NCI-H460 (cell line): ENCODE results near the gene C1orf74. TPM values are rescaled to one million over a fixed set of nuclear protein-coding genes. Genes with fewer than 3 reads are reported as not detected.
A peak's percentile ranks its signal among the peaks of the same experiment; 100 is the strongest.
"Not testable (repeated sequence)": the region's sequence is repeated elsewhere in the genome, so short reads cannot be mapped to it uniquely, and the experiment has no call there.

Source experiments
- DNase-seq: peaks from one replicate; pipeline ENCODE4 v3.0.0-alpha.2; 2016; ENCODE audit warnings: low read depth; ENCODE audit errors: extremely low read depth
- total RNA-seq: library from RNA; depleted of rRNA; stranded (reverse); fragments of >200 nt; shearing (Covaris generic); gene quantifications from 2 replicates; pipeline ENCODE4 v1.2.3, GENCODE V29; 2014

The C1orf74 gene
- total RNA-seq, 1 experiment from 2014 or later = 5.4 TPM

DNA sequence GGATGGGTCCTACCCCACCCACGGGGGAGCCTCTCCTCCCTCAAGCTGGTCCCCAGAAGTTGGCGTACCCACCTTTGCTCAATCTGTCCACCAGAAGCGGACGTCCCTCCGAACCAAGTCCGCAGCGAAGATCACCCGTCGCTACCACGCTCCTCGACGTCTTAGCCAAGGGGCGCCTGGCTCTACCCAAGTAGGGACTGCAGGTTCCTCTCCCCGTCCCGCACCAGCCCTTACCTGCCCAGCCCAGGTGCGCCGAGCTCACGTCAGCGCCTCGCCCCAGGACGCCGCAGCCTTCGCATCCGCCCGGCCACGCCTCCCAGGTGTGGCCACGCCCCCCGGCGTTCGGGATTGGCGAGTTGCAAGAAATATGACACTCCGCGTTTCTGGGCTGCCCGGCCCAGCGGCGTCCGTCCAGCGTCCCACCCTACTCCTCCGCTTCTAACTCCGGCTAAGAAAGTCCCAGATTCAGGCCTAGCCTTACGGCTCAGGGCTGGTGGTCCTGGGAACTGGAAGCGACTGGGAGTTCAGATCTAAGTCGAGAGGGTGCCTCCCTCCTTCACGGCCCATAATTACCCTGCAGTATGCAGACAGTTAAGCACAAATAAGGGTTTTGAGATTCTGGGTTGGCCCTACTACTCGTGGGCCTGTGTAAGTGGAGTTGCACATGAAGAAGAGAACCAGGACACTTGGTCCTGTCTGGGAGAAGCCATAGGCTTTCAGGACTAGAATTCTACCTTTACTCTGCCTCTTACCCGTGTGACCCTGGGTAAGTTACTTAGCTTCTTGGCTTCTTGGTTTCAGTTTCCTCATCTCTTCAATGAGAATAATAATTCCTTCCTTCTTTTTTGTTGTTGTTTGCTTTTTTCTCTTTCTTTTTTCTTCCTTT, 21.8 kb upstream of the C1orf74 start, which contains the start of gene IRF6:
Gene IRF6 (minus strand): TSS at position 268 of the 886 bp plus-strand sequence. CDS start 4,729 bp downstream, outside the sequence.
- peak; percentile 70 for DNase-seq

- DNase-seq = no peak
These were observed 21.0 kb upstream of the C1orf74 start for GRCh38 chr1:209805341-209805781.

GRCh38 chr1:209803568-209803967, 19.2 kb upstream of the C1orf74 start:
- no peak for DNase-seq

DNA sequence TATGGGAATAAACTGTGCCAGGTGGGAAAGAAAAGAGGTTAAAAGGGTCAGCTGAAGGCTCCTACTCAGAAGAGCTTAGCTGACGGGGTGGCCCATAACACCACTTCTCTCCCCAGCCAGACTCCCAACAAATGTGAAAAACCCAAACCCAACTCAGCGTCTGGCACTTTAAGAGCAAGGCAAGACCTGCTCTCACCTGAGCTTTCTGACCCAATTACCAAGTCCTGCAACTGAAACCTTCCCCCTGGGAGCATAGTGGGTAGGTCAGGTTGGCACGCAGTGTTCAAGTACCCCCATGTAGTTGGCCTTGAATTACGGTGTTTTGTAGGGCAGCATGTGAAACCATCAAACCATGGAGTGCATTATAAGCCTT, 18.4 kb upstream of the C1orf74 start:
- no peak for DNase-seq

DNA sequence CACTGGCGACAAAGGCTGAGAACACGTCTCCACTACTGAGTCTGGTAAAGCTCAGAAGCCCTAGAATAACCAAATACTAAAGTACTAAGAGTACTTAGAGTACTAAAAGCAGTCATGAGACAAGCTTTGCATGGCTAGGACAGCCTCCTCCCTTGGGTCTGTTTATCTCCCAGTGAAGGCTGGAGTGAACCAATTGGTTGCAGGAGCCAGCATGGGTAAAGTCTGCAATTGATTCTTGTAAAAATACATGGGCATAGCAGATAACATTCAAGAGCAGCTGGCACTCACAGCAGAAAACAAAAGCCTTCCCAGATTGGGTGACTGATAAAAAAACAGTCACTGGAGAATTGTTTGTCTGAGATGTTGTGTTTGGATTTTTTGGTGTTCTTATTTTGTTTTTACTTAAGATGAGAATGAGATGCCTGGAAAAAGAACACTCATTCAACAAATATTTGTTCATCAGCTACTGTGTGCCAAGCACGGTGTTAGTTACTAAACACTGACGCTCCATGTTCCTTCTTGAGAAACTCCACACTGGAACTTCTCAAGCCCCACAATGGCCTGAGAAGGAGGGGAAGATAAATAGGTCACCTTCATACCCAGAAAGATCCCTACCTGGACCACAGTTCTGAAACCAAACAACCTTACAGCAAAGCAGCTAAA, 17.9 kb upstream of the C1orf74 start:
- no peak for DNase-seq

GRCh38 chr1:209800984-209801834, 16.9 kb upstream of the C1orf74 start:
- no peak for DNase-seq

DNA sequence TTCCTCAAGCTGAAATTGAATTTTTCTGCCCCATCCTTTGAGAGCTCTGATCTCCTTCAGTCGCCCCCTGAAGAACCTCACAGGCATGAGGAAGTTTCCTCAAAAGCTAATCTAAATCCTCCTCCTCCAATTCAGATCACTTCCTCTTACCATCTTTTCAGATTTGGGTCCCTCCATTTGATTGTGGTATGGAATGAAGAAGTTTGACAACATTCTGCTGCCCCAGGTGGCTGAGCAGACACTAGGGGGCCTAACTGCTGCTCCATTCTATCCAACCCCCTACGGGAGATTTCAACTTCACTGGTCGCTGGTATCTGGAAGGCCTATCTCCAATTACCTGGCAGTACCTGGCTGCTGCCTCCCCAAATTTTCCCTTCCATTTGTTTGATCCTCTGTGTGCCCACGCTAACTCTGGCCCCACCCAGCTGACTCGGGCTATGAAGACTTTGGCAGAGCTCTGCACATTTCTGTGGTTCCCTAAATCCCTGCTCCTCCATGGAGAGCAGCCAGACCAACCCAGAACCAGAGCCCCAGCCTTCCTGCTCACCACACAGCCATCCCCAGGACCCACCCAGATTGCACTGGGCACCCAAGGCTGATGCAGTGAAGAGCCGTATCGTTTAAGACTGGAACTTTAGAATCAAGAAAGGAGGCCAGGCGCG, 13.8 kb upstream of the C1orf74 start:
- no peak for DNase-seq

GRCh38 chr1:209793711-209794110, 9.4 kb upstream of the C1orf74 start:
- not testable (repeated sequence) for DNase-seq

GRCh38 chr1:209791920-209792319, 7.6 kb upstream of the C1orf74 start:
- no peak for DNase-seq

DNA sequence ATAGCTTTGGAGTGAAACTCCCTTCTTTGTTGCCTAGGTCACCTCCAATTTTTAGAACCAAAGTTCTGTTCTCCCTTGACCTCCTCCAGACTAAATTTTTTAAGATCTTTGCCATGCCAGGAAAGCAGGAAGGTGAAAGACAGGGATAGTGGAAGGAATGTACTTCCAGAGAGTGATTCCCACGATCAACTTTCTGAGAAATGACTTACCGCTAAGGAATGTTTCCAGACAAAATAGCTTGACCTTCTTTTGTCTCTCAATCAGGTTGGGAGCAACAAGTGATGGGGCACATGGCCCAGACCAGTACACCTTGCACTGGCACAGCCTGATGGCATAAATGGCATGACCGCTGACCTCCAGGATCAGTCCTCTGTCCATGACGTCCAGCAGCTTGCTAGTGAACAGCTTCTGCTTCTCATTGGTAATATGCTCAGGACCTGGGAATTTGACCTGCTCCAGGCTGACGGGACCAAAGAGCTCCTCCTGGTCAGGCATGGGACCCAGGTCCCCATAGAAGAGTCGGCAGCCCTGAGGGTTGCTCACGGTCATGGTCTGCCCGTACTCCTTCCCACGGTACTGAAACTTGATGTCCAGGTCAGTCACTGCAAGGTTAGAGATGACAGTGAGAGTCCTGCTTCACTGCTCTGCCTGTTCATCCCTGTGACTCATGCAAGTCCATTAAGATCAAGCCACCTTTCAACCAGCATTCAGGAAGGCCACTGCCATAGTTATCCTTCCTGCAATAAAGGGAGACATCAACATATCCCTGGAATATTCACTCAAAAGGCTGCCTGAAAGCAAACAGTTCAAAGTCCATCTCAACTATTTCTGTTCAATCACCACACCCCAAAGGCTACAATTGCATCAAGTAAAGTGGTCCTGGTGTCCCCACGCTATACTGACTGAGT, 6.2 kb upstream of the C1orf74 start:
- no peak for DNase-seq

GRCh38 chr1:209789245-209789644, 4.9 kb upstream of the C1orf74 start:
- no peak for DNase-seq

GRCh38 chr1:209787551-209787950, 3.2 kb upstream of the C1orf74 start:
- DNase-seq = no peak

DNA sequence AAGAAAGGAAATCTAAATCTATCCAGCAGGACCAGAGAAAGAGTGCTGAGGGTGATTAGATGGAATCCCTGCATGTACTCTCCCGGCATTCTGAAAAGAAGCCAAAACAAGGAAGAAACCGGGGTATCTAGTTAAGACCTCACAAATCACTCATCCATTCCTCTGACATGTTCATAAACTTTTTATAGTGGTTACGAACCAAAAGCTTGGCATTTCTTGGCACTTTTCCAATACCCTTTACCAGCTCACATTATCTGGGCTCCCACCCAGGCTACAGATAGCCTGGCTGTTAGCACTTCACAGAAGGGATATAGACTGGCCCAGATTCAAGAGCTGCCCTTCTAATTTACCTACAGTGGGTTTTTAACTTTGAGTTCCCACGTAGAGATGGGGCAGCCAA, 1.8 kb upstream of the C1orf74 start:
- no peak for DNase-seq

DNA sequence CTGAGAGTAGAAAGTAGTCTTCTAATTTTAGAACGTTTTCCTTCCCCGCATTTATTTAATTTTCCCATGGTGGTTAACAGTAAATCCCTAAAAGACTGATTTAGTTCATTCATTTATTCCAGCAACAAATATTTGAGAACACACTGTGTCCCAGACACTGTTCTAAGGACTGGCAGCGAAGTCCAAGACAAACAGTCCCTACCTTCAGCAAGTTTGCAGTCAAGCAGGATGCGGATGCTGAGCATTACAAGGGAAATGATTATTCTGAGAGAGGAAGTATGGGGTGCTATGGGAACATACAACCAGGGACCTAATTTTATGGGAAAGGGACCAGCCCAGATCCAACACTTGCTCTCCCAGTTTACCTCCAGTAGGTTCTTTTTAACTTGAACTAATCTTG, 1.2 kb upstream of the C1orf74 start:
- no peak for DNase-seq

GRCh38 chr1:209783386-209783785, 973 bp downstream of the C1orf74 start:
- DNase-seq = no peak

GRCh38 chr1:209780268-209780667, 4.1 kb downstream of the C1orf74 start:
- no peak for DNase-seq

- no peak for DNase-seq
These were observed 6.3 kb downstream of the C1orf74 start for GRCh38 chr1:209778102-209778501.

GRCh38 chr1:209777587-209777986, 6.8 kb downstream of the C1orf74 start:
- DNase-seq = no peak

GRCh38 chr1:209775678-209776077, 8.7 kb downstream of the C1orf74 start:
- DNase-seq = no peak
